Stimulated activated naive B cell treated with anti-CD40 and anti-IgM and Interleukin-4, amounts not matched to agents 10 μg/mL and 1 μg/mL and 100 μg/mL, for 72 hours (primary cell): ENCODE results near the gene GRHL1.
"Not testable (repeated sequence)": the region's sequence is repeated elsewhere in the genome, so short reads cannot be mapped to it uniquely, and the experiment has no call there.

Source experiments
- ATAC-seq, 2 donors: fragments of 150-1000 bp; cut with Tn5 transposase; replicated peaks; 2 replicates each; pipeline ENCODE4 v1.10.0; 2021; ENCODE audit warnings: moderate library complexity in 1 of 2
- DNase-seq: peaks from one replicate; pipeline ENCODE4 v3.0.0; 2021
- H3K27ac Mint-ChIP-seq: one replicate; pipeline ENCODE4 v1.8.0; 2022; ENCODE audit warnings: mild to moderate bottlenecking, mixed read lengths
- H3K27me3 Mint-ChIP-seq, 2 donors: one replicate each; pipeline ENCODE4 v1.8.0; 2022; ENCODE audit warnings: mixed read lengths in 2 of 2
- H3K36me3 Mint-ChIP-seq, 2 donors: one replicate each; pipeline ENCODE4 v1.8.0; 2022; ENCODE audit warnings: mixed read lengths in 2 of 2, mild to moderate bottlenecking in 1 of 2
- H3K4me1 Mint-ChIP-seq, 2 donors: one replicate each; pipeline ENCODE4 v1.8.0; 2022; ENCODE audit warnings: mixed read lengths in 2 of 2, mild to moderate bottlenecking in 1 of 2
- H3K4me3 Mint-ChIP-seq, 2 donors: one replicate each; pipeline ENCODE4 v1.8.0; 2022; ENCODE audit warnings: mild to moderate bottlenecking in 2 of 2, mixed read lengths in 2 of 2, moderate library complexity in 1 of 2
- H3K9me3 Mint-ChIP-seq, 2 donors: one replicate each; pipeline ENCODE4 v1.8.0; 2022; ENCODE audit warnings: mixed read lengths in 2 of 2, mild to moderate bottlenecking in 1 of 2

GRHL1 gene

DNA sequence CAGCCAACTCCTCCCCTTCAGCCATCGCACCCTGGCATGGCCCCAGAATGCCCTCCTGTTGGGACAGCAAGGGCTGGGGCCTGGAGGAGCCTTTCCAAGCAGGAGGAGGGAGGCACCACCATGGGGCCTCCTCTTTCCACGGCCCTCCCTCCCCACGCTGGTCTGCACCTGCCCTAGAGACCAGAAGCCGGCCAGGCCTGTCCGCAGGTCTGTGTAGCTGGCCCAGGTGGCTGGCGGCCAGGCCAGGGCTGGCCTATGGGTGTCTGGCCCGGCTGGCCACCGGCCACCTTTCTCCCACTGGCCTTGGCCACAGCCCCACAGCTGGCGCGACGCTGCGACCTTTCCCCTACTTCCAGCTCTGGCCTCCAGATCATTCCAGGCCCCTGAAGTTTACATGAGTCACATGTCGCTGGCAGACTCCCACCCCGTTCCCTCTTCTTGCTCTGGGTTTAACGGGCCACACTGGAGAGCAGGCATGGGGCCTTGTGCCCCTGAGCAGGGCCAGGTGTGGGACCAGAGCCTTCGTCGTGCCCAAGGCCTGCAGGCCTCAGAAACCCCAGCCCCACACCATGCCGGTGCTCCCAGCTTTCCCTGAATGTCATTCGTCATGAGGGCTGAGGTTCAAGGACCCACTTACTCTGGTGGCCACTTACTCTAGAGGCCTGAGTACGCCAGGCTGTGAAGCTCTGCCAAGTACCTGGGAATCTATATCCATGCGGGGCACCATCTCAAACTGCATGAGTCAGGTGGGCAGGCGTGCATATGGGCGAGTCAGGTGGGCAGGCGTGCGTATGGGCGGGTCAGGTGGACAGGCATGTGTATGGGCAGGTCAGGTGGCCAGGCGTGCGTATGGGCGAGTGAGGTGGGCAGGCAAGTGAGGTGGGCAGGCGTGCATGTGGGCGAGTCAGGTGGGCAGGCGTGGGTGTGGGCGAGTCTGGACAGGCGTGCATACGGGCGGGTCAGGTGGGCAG, 58.6 kb downstream of the GRHL1 start:
- Mint-ChIP-seq H3K4me3 (no peak overlapping the region), H3K27me3 (peaks cover 7 to 34% of the 10 kb centered on the region in 2 donors), H3K27ac (no peak overlapping the region), H3K9me3 (no peaks in the 10 kb centered on the region), H3K36me3 (no peaks in the 10 kb centered on the region), H3K4me1 (no peaks in the 10 kb centered on the region)
- ATAC-seq (no peak), DNase-seq (no peak)

DNA sequence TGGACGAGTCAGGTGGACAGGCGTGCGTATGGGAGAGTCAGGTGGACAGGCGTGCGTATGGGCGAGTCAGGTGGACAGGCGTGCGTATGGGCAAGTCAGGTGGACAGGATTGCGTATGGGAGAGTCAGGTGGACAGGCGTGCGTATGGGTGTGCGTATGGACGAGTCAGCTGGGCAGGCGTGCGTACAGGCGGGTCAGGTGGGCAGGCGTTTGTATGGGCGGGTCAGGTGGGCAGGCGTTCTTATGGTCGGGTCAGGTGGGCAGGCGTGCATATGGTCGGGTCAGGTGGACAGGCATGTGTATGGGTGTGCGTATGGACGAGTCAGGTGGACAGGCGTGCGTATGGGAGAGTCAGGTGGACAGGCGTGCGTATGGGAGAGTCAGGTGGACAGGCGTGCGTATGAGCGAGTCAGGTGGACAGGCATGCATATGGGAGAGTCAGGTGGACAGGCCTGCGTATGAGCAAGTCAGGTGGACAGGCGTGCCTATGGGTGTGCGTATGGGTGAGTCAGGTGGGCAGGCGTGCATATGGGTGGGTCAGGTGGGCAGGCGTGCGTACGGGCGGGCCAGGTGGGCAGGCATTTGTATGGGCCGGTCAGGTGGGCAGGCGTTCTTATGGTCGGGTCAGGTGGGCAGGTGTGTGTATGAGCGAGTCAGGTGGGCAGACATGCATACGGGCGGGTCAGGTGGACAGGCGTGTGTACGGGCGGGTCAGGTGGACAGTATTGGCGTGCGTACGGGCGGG, 59.5 kb downstream of the GRHL1 start:
- not testable (repeated sequence) for H3K9me3 Mint-ChIP-seq, ATAC-seq, H3K27ac Mint-ChIP-seq, DNase-seq, H3K4me1 Mint-ChIP-seq, H3K4me3 Mint-ChIP-seq, H3K36me3 Mint-ChIP-seq
- H3K27me3 Mint-ChIP-seq: peaks cover 7 to 34% of the 10 kb centered on the region in 2 donors

DNA sequence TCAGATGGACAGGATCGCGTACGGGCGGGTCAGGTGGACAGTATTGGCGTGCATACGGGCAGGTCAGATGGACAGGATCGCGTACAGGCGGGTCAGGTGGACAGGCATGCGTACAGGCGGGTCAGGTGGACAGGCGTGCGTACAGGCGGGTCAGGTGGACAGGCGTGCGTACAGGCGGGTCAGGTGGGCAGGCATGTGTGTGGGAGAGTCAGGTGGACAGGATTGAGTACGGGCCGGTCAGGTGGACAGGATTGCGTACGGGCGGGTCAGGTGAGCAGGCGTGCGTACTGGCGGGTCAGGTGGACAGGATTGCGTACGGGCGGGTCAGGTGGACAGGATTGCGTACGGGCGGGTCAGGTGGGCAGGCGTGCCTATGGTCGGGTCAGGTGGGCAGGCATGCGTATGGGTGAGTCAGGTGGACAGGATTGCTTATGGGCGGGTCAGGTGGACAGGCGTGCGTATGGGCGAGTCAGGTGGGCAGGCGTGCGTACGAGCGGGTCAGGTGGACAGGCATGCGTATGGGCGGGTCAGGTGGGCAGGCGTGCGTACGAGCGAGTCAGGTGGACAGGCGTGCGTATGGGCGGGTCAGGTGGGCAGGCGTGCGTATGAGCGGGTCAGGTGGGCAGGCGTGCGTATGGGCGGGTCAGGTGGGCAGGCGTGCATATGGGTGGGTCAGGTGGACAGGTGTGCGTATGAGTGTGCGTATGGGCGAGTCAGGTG, 60.3 kb downstream of the GRHL1 start:
- not testable (repeated sequence) for DNase-seq, H3K27ac Mint-ChIP-seq, H3K36me3 Mint-ChIP-seq, H3K4me1 Mint-ChIP-seq, H3K9me3 Mint-ChIP-seq, H3K4me3 Mint-ChIP-seq, ATAC-seq
- H3K27me3 Mint-ChIP-seq: peaks cover 8 to 29% of the 10 kb centered on the region in 2 donors

DNA sequence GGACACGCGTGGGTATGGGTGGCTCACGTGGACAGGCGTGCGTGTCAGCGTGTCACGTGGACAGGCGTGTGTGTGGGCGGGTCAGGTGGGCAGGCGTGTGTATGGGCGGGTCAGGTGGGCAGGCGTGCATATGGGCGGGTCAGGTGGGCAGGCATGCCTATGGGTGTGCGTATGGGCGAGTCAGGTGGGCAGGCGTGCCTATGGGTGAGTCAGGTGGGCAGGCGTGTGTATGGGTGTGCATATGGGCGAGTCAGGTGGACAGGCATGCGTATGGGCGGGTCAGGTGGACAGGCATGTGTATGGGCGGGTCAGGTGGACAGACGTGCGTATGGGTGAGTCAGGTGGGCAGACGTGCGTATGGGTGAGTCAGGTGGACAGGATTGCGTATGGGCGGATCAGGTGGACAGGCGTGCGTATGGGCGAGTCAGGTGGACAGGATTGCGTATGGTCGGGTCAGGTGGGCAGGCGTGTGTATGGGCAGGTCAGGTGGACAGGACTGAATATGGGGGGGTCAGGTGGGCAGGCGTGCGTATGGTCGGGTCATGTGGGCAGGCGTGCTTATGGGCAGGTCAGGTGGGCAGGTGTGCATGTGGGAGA, 61.0 kb downstream of the GRHL1 start:
- ATAC-seq, H3K4me3 Mint-ChIP-seq, DNase-seq, H3K27ac Mint-ChIP-seq, H3K4me1 Mint-ChIP-seq, H3K9me3 Mint-ChIP-seq, H3K36me3 Mint-ChIP-seq: not testable (repeated sequence)
- peaks cover 7 to 25% of the 10 kb centered on the region in 2 donors for H3K27me3 Mint-ChIP-seq

DNA sequence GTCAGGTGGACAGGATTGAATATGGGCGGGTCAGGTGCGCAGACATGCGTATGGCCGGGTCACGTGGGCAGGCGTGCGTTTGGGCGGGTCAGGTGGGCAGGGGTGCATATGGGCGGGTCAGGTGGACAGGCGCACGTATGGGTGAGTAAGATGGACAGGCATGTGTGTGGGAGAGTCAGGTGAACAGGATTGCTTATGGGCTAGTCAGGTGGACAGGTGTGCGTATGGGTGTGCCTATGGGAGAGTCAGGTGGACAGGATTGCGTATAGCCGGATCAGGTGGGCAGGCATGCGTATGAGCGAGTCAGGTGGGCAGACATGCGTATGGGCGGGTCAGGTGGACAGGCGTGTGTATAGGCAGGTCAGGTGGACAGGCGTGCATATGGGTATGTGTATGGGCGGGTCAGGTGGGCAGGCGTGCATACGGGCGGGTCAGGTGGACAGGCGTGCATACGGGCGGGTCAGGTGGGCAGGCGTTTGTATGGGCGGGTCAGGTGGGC, 61.5 kb downstream of the GRHL1 start:
- no peak for ATAC-seq
- Mint-ChIP-seq H3K27me3 (peaks cover 7 to 20% of the 10 kb centered on the region in 2 donors), H3K4me1 (no peaks in the 10 kb centered on the region)

DNA sequence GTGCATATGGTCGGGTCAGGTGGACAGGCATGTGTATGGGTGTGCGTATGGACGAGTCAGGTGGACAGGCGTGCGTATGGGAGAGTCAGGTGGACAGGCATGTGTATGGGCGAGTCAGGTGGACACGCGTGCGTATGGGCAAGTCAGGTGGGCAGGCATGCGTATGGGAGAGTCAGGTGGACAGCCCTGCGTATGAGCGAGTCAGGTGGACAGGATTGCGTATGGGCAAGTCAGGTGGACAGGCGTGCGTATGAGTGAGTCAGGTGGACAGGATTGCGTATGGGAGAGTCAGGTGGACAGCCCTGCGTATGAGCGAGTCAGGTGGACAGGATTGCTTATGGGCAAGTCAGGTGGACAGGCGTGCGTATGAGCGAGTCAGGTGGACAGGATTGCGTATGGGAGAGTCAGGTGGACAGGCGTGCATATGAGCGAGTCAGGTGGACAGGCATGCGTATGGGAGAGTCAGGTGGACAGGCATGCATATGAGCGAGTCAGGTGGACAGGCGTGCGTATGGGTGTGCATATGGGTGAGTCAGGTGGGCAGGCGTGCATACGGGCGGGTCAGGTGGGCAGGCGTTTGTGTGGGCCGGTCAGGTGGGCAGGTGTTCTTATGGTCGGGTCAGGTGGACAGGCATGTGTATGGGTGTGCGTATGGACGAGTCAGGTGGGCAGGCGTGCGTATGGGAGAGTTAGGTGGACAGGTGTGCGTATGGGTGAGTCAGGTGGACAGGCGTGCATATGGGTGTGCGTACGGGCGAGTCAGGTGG, 62.3 kb downstream of the GRHL1 start:
- not testable (repeated sequence) for H3K27ac Mint-ChIP-seq, DNase-seq, H3K4me3 Mint-ChIP-seq, H3K4me1 Mint-ChIP-seq, ATAC-seq, H3K9me3 Mint-ChIP-seq, H3K36me3 Mint-ChIP-seq
- peaks cover 7 to 11% of the 10 kb centered on the region in 2 donors for H3K27me3 Mint-ChIP-seq

More for the DNA sequence above, 61.5 kb downstream of the GRHL1 start:
- Mint-ChIP-seq H3K36me3 (no peaks in the 10 kb centered on the region), H3K27ac (no peak overlapping the region), H3K9me3 (peaks cover 3% of the 10 kb centered on the region in 2 donors), H3K4me3 (no peak overlapping the region)
- no peak for DNase-seq

DNA sequence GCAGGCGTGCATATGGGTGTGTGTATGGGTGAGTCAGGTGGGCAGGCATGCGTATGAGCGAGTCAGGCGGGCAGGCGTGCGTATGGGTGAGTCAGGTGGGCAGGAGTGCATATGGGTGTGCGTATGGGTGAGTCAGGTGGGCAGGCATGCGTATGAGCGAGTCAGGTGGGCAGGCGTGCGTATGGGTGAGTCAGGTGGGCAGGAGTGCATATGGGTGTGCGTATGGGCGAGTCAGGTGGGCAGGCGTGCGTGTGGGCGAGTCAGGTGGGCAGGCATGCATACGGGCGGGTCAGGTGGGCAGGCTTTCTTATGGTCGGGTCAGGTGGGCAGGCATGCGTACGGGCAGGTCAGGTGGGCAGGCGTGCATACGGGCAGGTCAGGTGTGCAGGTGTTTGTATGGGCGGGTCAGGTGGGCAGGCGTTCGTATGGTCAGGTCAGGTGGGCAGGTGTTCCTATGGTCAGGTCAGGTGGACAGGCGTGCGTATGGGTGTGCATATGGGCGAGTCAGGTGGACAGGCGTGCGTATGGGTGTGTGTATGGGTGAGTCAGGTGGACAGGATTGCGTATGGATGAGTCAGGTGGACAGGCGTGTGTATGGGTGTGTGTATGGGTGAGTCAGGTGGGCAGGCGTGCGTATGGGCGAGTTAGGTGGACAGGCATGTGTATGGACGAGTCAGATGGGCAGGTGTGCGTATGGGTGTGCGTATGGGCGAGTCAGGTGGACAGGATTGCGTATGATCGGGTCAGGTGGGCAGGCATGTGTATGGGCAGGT, 63.1 kb downstream of the GRHL1 start:
- Mint-ChIP-seq H3K27ac (no peak overlapping the region), H3K27me3 (peaks cover 11 to 12% of the 10 kb centered on the region in 2 donors), H3K4me3 (no peak overlapping the region), H3K9me3 (peaks cover 3% of the 10 kb centered on the region in 2 donors), H3K36me3 (no peaks in the 10 kb centered on the region), H3K4me1 (no peaks in the 10 kb centered on the region)
- DNase-seq (no peak), ATAC-seq (no peak)

DNA sequence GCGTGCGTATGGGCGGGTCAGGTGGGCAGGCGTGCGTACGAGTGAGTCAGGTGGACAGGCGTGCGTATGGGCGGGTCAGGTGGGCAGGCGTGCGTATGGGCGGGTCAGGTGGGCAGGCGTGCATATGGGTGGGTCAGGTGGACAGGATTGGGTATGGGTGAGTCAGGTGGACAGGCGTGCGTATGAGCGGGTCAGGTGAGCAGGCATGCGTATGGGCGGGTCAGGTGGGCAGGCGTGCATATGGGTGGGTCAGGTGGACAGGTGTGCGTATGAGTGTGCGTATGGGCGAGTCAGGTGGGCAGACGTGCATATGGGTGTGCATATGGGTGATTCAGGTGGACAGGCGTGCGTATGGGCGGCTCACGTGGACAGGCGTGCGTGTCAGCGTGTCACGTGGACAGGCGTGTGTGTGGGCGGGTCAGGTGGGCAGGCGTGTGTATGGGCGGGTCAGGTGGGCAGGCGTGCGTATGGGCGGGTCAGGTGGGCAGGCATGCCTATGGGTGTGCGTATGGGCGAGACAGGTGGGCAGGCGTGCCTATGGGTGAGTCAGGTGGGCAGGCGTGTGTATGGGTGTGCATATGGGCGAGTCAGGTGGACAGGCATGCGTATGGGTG, 64.0 kb downstream of the GRHL1 start:
- H3K9me3 Mint-ChIP-seq, H3K27ac Mint-ChIP-seq, H3K36me3 Mint-ChIP-seq, ATAC-seq, DNase-seq, H3K4me3 Mint-ChIP-seq, H3K4me1 Mint-ChIP-seq: not testable (repeated sequence)
- H3K27me3 Mint-ChIP-seq: peaks cover 11 to 12% of the 10 kb centered on the region in 2 donors

DNA sequence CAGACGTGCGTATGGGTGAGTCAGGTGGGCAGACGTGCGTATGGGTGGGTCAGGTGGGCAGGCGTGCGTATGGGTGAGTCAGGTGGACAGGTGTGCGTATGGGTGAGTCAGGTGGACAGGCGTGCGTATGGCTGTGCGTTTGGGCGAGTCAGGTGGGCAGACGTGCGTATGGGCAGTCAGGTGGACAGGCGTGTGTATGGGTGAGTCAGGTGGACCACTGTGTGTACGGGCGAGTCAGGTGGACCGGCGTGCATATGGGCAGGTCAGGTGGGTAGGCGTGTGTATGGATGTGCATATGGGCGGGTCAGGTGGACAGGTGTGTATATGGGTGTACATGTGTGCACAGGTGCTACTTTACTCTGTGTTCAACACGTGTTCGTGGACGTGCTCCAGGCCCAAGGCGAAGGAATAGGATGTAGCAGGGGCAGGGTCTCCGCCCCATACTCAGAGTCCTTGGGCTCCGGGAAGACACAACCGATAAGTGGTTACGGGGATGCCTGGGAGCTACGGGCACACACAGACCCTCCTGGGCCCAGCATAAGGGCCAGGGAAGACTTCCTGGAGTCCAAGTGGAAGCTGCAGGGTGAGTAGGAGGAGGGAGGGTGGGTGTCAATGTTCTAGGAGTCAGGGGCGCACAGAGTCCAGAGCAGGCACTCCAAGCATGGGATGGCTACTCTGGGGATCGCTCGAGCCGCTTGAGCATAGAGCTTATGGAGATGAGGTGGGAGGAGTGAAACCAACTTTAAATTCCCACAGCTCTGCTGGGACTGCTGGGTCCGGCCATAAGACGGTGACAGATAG, 64.7 kb downstream of the GRHL1 start:
- no peak for ATAC-seq
- H3K4me1 Mint-ChIP-seq: peaks cover 2 to 5% of the 10 kb centered on the region in 2 donors
- H3K27ac Mint-ChIP-seq: no peak overlapping the region
- no peak for DNase-seq
- H3K27me3 Mint-ChIP-seq: peaks cover 11 to 12% of the 10 kb centered on the region in 2 donors
- H3K4me3 Mint-ChIP-seq: no peak overlapping the region
- no peaks in the 10 kb centered on the region for H3K36me3 Mint-ChIP-seq
- H3K9me3 Mint-ChIP-seq: peaks cover 3% of the 10 kb centered on the region in 2 donors

DNA sequence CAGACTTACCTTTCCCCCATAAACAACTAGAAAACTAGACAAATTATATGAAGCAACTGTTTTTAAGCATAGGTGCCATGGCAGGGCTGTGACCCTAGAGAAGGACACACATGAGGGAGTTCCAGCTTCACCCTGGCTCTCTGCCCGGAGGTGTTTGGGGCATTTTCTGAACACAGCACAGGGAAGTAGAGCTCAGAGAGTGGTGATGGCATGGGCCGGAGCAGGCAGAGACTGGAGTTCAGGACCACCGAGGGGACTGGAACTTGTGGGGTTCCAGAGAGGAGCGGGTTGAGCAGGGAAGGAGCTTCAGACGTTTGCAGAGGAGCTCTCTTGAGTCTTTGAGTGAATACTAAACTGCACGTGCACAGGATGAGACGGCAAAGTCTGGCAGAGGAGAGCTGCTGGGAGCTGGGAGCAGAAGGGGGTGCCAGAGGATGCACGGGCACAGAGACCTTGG, 65.3 kb downstream of the GRHL1 start:
- Mint-ChIP-seq H3K4me1 (peaks cover 2 to 5% of the 10 kb centered on the region in 2 donors), H3K36me3 (no peaks in the 10 kb centered on the region), H3K9me3 (peaks cover 3% of the 10 kb centered on the region in 2 donors), H3K4me3 (no peak overlapping the region), H3K27ac (no peak overlapping the region), H3K27me3 (peaks cover 11 to 12% of the 10 kb centered on the region in 2 donors)
- ATAC-seq (no peak), DNase-seq (no peak)

DNA sequence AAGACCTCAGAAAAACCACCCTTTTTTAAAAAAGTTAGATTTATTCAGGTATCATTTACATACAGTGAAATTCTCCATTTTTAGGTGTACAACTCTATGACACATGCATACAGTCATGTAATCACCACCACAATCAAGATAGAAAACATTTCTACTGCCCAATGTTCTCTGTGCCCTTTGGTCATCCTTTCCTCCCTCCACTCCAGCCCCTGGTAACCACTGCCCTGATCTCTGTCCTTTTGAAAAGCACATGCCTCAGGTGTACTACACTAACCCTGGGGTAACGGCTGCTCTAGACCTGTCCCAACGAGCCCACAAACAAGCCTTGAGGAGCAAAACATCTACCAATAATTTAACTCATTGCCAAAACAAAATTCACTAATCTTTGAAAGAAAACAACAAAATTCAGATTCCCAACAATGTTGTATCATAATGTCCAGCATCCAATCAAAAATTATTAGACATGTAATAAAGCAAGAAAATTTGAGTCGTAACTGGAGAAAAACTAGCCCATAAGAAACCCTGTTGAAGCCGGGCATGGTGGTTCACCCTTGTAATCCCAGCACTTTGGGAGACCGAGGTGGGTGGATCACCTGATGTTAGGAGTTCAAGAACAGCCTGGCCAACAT, 65.9 kb downstream of the GRHL1 start:
- no peak for DNase-seq
- no peak for ATAC-seq
- Mint-ChIP-seq H3K4me3 (no peak overlapping the region), H3K27me3 (peaks cover 11 to 12% of the 10 kb centered on the region in 2 donors), H3K4me1 (peaks cover 2 to 5% of the 10 kb centered on the region in 2 donors), H3K27ac (no peak overlapping the region), H3K36me3 (no peaks in the 10 kb centered on the region), H3K9me3 (peaks cover 3% of the 10 kb centered on the region in 2 donors)
